HG03575 (cell line): ENCODE measurements around the gene CNTNAP2.
"Not testable (repeated sequence)": the region's sequence is repeated elsewhere in the genome, so short reads cannot be mapped to it uniquely, and the experiment has no call there.

Source experiments
- ATAC-seq: cut with Tn5 transposase; IDR thresholded peaks from one replicate; pipeline ENCODE4 v1.9.1; 2021; ENCODE audit not compliant: unreplicated experiment, insufficient number of reproducible peaks, low FRiP score; ENCODE audit errors: extremely low read depth

The CNTNAP2 gene

DNA sequence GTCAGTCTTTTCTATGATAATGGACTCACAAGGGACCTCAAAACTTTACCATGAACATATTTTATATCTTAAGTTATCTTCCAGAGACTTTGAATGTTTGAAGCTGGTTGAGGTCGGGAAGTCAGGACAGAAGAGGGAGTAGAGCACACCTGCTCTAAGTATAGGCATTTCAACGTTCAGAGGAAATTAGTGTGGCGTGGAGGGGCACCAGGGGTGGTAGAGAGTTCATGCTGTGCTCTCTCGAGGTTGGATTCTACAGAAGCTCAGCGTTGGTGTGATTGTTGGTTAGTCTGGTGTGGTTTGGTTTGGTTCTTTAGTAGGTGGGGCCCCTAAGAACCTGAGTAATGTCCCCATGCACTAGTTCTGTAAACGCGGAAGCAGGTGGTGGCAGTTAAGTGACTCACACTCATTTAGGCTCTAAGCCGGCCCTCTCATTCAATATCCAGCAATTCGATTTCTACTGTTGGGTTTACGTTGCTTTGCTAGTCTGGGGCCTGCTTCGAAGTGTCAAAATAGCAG lies 19.8 kb downstream of the CNTNAP2 start:
- no peak for ATAC-seq

DNA sequence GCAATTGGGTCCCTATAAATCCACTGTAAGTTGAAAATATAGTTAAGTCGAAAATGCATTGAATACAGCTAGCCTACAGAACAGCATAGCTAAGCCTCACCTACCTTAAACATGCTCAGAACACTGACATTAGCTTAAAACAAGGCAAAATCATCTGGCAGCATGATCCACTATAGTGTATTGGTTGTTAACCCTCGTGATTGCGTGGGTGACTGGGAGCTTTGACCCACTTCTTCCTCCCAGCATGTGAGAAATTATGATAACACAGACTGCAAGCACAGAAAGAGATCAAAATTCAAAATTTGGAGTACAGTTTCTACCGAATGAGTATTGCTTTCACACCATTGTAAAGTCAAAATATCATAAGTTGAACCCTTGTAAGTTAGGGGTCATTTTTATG lies 22.3 kb downstream of the CNTNAP2 start:
- no peak for ATAC-seq

DNA sequence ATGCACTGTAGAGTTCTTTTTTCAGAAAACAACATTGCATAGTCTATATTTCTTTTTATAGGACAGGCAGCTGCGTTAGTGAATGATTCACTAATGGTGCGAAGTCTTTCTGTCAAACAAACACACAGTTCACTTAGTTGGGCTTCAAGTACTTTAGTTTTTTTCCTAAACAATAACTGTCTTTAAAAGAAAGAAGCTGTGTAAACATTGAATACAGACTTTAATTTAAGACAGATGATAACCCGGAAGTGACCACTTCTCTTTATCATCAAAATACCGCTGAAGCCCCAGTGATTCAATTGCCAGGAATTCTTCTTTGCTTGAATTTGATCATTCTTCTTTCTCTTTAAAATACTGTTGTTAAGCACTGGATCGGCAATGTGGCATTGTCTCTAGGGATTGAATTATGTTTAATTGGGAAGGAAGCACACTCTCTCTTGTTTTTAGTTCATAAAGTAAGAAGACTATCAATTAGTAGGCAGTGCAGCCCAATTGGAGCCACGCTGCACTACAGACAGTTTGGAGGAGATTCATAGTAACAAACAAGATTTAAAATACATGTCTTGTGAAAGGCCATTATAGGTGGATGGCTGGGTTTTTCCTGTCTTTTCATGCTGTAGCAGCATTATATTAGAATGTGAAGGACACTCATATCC lies 30.4 kb downstream of the CNTNAP2 start:
- no peak for ATAC-seq

DNA sequence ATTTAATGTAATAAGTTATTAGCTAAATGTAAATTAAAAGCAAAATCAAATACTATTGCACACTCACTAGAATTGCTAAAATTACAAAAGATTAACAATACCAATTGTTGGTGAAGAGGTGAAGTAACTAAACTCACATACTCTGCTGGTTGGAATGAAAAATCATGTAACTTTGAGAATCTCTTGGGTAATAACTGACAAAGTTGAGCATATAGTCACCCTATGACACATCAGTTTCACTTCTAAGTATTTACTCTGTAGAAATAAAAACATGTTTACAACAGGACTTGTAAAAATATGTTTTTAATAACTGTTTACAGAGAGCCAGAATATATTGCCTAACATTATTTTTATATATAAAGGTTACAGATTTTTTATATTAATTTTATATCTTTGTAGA lies 33.6 kb downstream of the CNTNAP2 start:
- no peak for ATAC-seq

DNA sequence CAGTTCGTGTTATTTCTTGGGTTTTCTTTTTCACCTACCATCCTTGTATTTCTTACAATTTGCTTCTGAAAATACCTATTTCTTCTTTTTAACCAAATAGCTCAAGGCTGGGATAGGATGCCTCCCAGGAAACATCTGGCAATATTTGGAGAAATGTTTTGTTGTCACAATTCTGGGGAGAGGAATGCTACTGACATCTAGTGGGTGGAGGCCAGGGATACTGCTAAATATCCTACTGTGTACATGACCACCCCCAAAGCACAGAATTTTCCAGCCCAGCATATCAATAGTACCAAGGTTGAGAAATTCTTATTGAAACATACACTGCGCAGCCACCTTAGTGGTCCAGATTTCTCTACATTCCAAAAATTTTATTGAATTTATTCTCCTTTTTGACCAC lies 55.5 kb downstream of the CNTNAP2 start:
- no peak for ATAC-seq

DNA sequence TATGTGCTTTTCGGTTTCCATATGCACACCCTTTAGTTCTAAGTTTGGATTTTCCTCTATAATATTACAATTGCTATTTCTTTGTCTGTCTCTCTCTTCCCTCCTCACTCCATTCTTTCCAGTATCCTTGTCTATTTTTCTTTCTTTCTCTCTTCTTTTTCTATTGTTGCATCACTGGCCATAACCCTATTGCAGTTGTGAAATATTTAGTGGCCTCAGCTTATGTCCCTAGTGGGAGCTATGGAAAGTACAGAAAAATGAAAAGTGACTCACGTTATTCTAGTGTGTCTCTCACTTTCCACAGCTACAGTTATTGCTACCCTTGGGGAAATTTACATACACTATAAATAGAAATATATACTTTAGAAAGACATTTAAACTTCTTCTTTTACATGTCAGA lies 59.1 kb downstream of the CNTNAP2 start:
- ATAC-seq, result no peak

DNA sequence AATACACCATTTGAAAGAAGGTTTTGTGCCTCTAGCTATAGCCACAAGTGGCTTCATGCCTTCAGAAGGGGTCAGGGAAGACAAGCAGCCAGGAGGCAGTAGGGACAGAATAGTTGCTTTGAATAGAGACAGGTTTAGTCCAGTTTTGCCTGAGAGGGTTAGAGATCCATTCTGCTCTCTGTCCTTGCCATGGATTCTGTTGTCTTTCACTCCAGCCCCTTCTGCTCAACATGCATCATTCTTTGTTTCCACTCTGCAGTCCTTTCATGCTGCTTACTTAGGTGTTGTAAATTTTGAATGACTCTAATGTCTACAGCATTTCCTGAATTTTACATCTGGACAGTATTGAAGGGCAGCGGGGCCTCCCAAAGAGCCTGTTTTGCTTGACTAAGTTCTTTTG lies 60.3 kb downstream of the CNTNAP2 start:
- no peak for ATAC-seq

DNA sequence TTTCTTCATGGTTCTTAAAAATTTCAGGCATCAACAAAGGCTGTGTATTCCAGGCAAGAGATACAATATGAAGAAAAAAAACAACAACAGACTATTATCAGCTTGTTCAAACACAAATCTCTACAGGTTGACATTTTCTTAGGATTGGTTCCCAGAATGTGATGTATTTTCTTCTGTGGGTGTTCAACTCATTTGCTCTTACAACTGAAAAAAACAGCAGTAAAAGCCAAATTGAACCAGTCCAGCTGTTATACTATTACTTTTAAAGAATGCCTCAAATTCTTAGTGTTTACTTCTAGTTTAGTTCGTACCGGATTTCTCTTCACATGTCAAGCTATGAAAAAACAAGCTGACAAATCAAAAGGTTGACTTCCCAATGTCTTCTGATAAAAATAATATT lies 60.7 kb downstream of the CNTNAP2 start:
- no peak for ATAC-seq

DNA sequence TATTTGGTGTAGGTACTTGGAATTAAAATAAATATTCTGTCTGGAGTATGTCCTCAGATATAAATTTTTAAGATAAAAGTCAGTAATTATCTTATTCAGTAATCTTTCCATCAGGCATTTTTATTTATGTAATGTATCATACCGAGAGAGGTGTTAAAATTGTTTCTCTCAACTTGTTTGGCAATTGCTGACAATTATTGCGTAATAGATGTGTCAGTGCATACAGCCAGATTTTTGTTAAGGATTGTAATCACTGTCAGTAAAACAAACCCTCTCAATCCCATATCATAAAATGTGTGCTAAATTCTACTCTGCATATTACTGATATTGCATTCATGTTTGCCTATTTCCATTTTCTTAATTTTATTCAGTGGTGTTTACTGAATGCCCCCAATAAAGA lies 69.2 kb downstream of the CNTNAP2 start:
- no peak for ATAC-seq

DNA sequence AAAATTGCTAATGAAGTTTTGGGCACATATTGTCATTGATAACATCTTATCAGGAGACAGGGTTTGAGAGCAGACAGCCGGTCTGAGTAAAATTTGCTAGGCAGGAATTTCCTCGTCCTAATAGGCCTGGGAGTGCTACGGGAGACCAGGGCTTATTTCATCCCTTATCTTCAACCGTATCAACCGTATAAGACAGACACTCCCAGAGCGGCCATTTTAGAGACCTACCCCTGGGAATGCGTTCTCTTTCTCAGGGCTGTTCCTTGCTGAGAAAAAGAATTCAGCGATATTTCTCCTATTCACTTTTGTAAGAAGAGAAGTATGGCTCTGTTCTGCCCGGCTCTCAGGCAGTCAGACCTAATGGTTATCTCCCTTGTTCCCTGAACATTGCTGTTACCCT lies 74.8 kb downstream of the CNTNAP2 start:
- not testable (repeated sequence) for ATAC-seq

DNA sequence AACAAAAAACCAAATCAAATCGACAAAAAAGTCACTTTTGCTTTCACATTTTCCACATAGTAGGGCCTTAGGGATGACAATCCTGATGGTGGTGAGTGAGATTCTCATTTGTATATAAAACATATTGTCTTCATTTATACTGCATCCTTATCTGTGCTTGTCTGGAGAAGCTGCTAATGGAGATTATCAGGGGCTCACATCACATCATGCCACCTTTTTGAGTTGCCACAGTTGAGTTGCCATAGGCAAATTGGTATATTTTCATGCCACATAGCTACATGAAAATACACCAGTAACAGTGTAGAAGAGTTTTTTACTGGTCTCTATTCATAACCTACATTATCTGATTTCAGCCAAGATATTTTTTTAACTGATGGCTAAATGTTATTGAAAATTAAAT lies 85.3 kb downstream of the CNTNAP2 start:
- ATAC-seq, result no peak

DNA sequence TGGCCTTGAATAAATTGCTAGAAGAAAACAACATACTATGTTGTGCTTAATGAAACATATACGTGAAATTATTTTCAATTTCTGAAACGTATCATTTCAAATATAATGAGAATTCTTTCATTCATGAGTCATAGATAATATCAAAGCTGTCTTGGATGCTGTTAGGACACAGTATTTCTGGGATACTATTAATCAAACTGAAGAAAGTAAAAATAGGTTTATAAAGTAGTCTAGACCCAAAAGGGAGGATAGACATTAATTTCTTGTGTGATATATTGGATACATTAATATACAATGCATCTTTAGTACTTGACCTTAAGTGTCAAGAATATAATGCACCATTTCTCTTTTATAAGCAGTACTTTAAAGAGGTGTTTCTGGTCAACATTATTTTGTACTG lies 89.7 kb downstream of the CNTNAP2 start:
- no peak for ATAC-seq

DNA sequence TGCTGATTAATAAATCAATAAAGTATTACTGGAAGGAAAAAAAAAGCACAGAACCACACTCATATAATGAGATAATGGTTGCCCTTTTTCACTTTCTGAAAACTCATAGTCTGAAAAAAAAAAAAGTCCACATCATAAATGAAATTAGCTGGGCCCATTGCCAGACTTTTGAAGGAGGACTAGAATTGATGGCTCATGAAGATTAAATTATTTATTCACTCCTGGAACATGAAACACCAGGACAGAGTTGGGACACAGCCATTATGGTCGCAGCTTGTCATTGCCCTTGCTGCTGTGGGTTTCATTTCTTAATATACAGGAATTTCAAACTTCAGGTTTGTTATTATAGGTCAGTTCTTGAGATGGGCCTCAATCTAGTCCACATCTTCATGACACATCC lies 91.9 kb downstream of the CNTNAP2 start:
- no peak for ATAC-seq

DNA sequence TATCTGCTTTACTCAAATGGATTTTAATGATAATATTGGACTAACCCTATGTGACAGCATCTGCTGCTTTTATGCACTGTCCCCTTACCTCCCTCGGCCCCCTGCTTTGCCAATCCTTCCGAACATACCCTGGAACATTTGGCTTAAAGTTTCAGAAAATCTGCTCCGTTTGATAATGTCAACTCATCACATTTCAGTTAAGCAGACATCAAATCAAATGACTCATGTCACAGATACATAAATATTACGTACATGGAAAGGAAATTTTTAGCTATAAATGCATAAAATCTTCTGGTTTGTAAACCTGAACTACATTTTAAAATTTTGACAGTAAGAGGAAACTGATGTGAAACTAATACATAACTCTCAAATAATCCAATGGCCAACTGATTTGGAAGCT lies 98.2 kb downstream of the CNTNAP2 start:
- no peak for ATAC-seq

DNA sequence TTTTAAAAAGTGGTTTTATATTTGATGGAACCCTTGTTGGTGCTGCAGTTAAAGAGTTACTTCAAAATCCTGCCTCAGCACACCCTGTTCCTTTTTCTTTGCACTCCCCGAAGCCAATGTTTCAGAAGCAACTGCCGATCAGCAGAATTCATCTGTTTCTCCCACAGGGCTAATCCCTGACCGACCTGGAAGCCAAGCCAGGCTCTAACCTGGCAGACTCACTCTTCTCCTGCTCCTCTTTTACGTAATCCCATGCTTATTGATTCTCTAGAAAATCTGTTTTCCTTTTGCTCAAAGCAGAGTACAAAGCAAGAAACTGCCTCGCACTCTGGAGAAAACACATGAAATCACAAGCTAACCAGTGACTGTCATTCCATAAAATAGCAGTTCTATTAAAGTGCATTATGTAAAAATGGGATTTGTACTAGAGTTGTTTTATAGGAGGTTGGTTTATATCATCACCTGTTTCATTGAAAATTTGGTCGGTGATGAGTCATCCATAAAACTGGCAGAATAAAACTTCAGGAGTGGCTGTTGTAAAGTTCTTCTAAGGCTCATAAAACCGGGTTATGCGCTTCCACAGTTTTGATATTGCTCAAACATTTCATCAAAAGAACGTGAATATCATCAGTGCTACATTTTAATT lies 99.9 kb downstream of the CNTNAP2 start:
- no peak for ATAC-seq

DNA sequence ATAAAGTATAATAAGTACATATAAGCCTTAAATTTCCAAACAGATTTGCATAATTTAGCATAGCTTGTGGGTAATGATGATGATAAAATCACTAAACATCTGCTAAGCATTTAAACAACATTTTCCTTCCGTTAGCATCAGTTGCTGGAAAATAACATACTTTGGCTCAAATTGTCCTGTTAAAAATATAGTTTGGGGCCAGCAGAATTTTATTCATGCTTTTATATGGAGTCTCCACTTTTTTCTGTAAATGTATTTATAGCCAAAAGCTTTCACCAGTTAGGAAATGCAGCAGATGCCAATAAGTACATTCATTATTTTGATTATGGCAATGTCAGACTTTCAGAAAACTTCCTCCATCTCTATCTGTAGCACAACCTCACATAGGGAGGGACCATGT lies 107.2 kb downstream of the CNTNAP2 start:
- no peak for ATAC-seq

DNA sequence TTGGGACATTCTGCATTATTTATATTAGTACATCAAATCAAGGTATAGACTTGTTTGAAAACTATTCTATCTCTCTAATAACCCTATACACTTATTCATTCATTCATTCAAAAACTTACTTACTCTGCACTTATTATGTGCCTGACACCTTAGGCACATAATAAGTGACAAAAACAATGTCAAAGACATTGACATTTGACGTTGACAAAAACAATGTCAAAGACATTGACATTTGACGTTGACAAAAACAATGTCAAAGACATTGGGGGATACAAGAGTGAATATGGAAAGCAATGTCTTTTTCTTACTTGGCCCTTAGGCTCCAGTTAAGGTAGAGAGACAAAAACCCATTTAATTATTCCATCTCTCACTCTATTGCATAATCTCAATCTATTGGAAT lies 116.0 kb downstream of the CNTNAP2 start:
- no peak for ATAC-seq

DNA sequence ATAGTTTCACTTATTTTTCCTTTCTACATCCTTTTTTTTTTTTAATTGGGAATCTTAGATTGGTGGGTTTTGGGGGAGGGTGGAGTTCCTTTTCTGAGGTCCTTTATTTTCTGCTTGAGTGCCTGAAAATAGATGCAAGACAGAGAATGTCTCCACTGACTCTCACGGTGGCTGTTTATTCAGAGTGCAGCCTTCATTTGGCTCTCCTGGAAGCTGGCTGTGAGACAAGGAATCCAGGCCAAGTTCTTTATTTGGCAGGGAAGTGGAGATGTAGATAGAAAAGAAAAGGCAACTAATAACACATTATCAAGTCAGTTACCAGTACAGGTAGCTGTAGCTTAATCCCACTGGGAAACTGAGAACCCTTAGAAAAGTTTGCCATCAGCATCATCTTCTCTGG lies 118.6 kb downstream of the CNTNAP2 start:
- no peak for ATAC-seq

DNA sequence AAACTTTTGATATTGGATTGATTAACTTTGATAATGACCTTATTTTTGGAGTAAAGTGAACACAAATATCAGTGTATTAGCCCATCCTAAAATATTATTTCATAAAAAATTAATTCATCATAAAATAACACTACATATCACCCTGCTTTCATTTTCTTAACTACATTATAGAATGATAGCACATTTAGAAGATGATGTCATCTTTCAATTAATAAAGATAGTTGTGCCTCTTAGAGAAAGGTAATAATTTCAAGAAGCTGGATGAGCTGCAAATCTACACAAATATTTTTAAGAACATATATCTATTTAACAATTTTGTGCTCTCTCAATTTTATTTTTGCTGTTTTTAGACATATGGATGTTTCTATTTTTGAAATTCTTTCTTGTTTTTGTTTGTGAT lies 126.1 kb downstream of the CNTNAP2 start:
- ATAC-seq, result no peak

DNA sequence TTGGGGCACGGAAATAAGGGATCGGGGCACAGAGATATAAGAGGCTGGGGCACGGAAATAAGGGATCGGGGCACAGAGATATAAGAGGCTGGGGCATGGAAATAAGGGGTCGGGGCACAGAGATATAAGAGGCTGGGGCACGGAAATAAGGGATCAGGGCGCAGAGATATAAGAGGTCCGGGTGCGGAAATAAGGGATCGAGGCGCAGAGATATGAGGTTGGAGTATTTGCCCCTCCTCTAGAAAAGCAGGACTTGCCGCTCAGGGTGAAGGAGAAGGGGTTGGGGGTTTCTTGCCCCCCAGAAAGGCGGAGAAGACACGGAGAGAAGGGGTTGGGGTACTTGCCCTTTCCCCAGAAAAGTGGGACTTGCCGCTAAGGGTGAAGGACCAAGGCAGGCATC lies 131.4 kb downstream of the CNTNAP2 start:
- ATAC-seq, result not testable (repeated sequence)

DNA sequence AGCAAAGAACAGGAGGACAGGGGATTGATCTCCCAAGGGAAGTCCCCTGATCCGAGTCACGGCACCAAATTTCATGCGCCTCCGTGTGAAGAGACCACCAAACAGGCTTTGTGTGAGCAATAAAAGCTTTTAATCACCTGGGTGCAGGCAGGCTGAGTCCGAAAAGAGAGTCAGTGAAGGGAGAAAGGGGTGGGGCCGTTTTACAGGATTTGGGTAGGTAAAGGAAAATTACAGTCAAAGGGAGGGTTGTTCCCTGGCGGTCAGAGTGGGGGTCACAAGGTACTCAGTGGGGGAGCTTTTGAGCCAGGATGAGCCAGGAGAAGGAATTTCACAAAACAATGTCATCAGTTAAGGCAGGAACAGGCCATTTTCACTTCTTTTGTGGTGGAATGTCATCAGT lies 132.1 kb downstream of the CNTNAP2 start:
- ATAC-seq, result not testable (repeated sequence)
